ENCODE measurements around the gene CKB. TPM values are rescaled to one million over a fixed set of nuclear protein-coding genes. Genes with fewer than 3 reads are reported as not detected.
A peak's percentile ranks its signal among the peaks of the same experiment; 100 is the strongest.
"Not testable (repeated sequence)": the region's sequence is repeated elsewhere in the genome, so short reads cannot be mapped to it uniquely, and the experiment has no call there.

Gene CKB
- total RNA-seq, 2 donors from 2014 or later, result 2.6 to 9.4 TPM

DNA sequence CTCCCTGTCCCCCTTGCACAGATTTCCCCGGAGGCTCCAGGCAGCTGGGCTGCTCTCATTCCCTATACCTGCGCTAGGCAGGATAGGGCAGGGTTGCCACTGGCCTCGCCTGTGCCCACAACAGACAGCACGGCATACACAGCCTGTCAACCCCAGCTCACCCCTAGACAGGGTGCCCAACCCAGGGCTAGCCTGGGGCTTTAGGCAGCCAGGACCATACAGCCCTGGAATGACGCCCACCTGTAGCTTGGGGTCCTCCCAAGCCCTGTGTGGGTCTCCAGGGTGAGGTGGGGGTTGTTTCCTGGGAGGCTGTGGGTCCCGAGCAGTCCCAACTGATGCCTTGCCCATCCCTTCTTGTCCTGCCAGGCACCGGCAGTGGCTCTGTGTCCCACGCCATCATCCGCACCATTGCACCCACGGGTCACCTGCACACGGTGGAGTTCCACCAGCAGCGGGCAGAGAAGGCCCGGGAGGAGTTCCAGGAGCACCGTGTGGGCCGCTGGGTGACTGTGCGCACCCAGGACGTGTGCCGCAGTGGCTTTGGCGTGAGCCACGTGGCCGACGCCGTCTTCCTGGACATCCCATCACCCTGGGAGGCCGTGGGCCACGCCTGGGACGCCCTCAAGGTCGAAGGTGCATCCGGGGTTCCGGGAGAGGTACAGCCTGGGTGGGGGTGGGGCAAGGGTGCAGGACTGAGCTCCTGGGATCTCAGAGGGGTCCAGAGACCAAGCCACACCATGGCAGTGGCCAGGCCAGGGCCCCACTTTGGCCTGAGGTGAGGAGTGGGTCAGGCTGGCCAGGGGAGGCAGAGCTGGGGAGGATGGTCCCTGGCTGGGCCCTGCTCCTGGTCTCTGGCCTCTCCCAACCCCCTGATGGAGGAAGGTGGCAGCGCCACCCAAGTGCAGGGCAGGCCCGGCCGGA is 9.8 kb upstream of the CKB start:
- Mint-ChIP-seq H3K9me3 (no peaks in the 10 kb centered on the region), H3K27ac (no peak overlapping the region), H3K36me3 (peaks cover 0 to 5% of the 10 kb centered on the region in 2 donors)
- ATAC-seq (no peak), DNase-seq (ENCODE audit: low spot score in 2 of 2) (no peak)

DNA sequence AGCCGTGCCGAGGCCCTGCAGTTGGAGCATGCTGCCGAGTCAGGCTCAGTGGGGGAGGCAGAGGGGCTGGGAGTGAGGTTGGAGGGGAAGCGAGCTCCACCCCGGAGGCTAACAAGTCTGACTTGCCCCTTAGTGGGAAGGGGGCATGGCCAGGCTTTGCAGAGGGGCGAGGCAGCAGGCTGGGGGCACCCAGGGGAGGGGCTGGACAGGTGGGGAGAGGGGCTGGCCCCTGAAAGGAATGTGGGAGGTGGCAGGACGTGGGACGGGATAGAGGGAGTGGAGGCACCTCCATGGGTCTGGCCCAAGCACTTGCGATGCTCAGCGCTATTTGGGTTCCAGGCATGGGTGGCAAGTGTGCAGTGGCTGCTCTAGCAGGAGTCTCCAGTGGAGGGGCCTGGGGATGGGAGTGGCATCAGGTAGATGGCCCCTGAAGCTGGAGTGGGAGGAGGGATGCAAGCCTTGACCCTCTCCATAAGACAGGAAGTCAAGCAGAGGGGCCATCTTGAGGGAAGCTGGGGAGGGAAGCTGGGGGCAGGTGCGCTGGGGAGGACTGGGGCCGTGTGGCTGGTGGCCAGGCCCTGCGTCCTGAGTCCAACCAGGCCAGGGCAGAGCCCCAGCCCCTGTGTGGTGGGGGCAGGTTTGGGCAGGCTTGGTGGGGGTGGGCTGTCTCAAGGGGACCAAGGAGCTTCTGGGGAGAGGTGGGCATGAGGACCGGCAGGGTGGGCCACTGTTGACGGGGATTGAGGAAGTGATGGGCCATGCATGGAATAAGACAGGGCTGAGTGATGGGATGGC is 9.0 kb upstream of the CKB start:
- DNase-seq (ENCODE audit: low spot score in 2 of 2) (no peak), ATAC-seq (no peak)
- Mint-ChIP-seq H3K27ac (peak overlapping the region; percentile 84 to 91), H3K36me3 (peaks cover 0 to 5% of the 10 kb centered on the region in 2 donors), H3K9me3 (no peaks in the 10 kb centered on the region)

DNA sequence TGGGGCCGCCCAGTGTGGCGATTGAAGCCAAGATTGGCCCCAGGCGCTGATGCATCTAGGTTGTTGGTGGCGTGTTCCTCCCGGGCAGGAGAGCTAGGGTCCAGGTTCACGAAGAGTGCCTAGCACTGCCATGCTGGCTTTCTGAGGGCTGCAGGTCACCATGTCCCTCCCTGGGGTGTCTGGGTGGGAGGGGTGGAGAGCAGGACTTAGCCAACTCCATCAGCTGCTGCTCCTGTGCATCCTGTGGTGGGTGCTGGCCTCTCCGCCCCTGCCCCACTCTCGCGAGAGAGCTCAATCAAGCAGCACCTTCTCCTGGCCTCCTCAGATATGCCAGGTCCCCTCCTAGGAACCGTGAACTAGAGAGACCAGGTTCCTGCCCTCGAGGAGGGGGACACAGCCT is 8.2 kb upstream of the CKB start:
- peak overlapping the region; percentile 84 to 91 for H3K27ac Mint-ChIP-seq
- no peaks in the 10 kb centered on the region for H3K9me3 Mint-ChIP-seq
- ATAC-seq (no peak), DNase-seq (ENCODE audit: low spot score in 2 of 2) (no peak)
- peaks cover 0 to 5% of the 10 kb centered on the region in 2 donors for H3K36me3 Mint-ChIP-seq

DNA sequence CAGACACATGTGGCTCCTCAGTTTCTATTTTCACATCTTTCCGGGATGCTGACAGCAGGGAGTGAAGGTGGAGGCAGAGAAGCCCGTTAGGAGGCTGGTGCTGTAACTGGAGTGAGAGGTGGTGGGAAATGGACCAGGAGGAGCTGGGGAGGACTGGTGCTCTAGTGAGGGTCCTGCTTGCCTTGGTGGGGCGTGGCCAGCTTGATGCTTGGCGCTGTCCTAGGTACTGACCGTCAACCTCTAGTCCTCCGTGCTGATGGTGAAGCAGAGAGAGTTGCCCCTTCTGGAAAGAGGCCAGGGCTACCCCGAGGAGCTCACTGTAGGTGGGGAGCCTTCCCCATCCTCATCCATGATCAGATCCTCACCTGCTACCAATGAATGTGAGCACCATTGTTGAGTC is 7.8 kb upstream of the CKB start:
- Mint-ChIP-seq H3K36me3 (peaks cover 0 to 5% of the 10 kb centered on the region in 2 donors), H3K27ac (peak overlapping the region; percentile 91 to 97), H3K9me3 (no peaks in the 10 kb centered on the region)
- DNase-seq (ENCODE audit: low spot score in 2 of 2) (peak in 1 of 2 donors; percentile 47), ATAC-seq (no peak)

DNA sequence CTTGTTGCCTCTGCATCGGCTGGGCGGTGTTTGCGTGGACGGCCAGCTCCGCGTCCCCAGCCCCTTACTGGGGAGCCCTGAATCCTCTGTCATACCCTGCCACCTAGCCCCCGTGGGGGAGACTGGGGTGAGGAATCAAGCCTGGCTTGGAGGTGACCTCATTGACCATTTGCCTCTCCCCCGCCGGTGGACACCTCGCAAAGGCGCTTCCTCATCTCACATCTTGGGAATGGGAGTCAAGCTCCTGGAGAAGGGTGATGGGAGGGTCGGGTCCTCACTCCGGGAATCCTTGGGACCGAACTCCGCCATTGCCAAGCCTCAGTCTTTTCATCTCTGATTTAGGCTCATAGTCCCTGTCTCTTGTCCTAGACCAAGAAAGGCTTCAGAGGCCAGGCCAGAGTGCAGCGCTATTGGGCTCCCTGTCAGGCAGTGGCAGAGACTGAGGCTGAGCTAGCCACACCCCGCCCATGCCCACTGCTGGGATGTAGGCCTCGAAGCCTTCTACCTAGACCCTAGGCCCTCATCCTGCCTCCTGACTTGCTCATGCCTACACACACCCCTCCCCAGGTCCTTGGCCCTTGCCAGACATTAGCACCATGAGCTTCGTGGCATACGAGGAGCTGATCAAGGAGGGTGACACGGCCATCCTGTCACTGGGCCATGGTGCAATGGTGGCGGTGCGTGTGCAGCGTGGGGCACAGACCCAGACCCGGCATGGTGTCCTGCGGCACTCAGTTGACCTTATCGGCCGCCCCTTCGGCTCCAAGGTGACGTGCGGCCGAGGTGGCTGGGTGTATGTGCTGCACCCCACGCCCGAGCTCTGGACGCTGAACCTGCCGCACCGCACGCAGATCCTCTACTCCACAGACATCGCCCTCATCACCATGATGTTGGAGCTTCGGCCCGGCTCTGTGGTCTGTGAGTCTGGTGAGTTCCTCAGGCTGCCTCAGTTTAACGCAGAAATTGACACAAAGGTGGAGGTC is 7.0 kb upstream of the CKB start:
- ATAC-seq, result no peak
- no peaks in the 10 kb centered on the region for H3K9me3 Mint-ChIP-seq
- peak overlapping the region; percentile 91 to 97 for H3K27ac Mint-ChIP-seq
- no peak for DNase-seq (ENCODE audit: low spot score in 2 of 2)
- H3K36me3 Mint-ChIP-seq, result peaks cover 0 to 5% of the 10 kb centered on the region in 2 donors

DNA sequence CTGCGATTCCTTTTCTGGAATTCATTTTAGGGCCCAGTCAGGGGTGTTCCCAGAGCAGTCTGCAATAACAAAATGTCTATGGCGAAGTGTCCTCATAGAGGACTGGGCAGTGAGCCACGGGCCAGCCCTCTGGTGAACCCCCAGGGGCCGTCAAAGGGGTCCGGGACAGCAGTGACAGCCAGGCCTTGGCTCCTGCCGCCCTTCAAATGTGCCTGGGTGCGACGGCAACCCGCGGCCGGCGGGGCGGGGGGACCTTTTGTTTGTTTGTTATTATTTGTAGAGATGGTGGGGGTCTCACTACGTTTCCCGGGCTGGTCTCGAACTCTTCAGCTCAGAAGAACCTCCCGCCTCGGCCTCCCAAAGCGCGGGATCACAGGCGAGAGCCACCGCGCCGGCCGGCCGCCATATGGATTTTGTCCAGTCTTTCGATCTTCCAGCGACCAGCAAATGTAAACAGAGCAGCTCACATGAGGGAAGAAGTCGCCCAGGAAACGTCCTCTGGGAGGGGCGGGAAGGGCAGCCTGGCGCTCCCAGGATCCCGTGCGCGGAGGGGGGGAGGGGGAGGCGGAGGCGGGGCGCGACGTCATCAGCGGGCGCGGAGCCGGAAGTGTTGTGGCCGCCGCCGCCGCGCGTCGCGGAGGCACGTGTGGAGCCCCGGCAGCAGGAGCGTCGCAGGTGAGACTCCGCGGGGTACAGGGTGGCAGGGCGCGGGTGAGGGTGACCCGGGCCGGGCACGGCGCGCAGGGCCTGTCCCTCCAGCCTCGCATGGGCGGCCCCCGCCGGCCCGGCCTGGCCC is 6.2 kb upstream of the CKB start, which contains the start of gene TRMT61A:
Gene TRMT61A, plus strand, starts transcription at position 610 of the 796 bp plus-strand sequence. CDS start 783 bp downstream, outside the sequence.
- Mint-ChIP-seq H3K27ac (peak within 1 kb of the TSS; percentile 91 to 97), H3K9me3 (no peaks in the 10 kb centered on the region), H3K36me3 (peaks cover 0 to 5% of the 10 kb centered on the region in 2 donors)
- DNase-seq (ENCODE audit: low spot score in 2 of 2), result peak; percentile 72 to 81
- peak; percentile 72 to 80 for ATAC-seq

DNA sequence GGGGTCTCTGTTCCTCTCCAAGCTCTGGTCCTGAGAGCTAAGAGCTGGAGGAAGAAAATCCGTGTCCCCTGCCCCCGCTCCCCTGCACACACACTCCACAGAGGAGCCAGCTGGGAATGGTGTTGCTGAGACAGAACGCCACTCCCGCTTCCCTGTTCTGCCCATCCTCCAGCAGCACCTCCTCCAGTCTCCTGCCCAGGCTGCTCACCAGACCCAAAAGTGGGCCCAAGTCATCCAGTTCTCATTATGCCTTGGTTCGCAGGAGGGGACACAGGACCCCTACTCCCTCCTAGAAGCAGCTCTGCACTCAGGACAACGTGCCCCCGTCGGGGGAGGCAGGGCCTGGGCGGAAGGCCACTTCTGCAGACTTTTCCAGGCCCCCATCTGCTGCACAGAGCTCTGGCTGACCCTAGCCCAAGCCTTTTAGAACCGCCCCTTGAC is 5.5 kb upstream of the CKB start:
- Mint-ChIP-seq H3K36me3 (peaks cover 0 to 5% of the 10 kb centered on the region in 2 donors), H3K9me3 (no peaks in the 10 kb centered on the region), H3K27ac (peak overlapping the region in 1 of 2 donors; percentile 91)
- DNase-seq (ENCODE audit: low spot score in 2 of 2) (no peak), ATAC-seq (no peak)

DNA sequence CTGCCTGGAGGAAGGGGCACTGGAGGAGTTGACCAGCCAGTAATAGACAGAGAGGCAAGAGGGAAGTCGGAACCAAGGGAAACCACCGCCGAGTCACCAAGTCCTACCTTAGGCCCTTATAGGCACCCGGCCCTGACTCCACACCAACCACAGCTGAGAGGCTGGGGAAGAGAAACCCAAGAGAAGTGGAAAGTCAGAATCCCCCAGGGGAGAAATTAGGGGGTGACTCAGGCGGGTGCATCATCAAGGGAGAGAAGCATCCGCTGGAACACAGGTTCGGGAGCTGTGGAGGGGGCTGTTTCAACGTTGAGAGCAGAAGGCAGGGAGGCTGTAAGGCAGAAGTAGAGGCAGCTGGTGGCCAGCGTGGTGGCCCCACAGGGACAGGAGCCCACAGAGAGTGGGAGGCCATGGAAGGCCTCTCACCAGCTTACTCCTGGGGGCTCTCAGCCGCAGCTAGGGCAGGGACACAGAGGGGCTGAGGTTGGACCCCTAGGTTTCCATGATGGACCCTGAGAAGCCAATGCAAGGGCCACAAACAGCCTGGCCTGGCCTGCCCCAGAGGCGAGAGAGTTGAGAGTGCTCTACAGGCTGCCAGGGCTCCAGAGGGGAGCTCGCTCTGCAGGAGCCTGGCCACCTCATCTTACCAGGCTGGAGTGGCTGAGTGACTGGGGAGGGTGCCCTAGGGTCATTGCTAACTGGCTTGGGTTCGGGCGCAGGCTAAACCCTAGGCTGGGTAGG is 4.9 kb upstream of the CKB start:
- Mint-ChIP-seq H3K9me3 (no peaks in the 10 kb centered on the region), H3K36me3 (peaks cover 0 to 5% of the 10 kb centered on the region in 2 donors), H3K27ac (peak overlapping the region in 1 of 2 donors; percentile 80)
- DNase-seq (ENCODE audit: low spot score in 2 of 2), result peak in 1 of 2 donors; percentile 72
- ATAC-seq, result peak; percentile 28 to 85

DNA sequence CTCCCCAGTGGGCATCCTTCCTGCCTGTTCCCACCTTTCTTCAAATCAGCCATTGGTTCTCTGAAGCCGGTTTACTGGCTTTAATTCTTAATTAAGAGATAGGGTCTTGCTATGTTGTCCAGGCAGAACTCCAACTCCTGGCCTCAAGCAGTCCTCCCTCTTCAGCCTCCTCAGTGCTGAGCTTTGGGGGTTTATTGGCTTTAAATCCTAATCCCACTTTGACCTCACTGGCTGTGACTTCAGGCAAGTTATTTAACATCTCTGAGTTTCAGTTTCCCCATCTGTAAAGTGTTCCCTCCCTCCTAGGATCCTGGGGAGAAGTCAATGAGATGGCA is 4.3 kb upstream of the CKB start:
- Mint-ChIP-seq H3K9me3 (no peaks in the 10 kb centered on the region), H3K27ac (peak overlapping the region in 1 of 2 donors; percentile 80), H3K36me3 (peaks cover 0 to 5% of the 10 kb centered on the region in 2 donors)
- DNase-seq (ENCODE audit: low spot score in 2 of 2) (no peak), ATAC-seq (no peak)

DNA sequence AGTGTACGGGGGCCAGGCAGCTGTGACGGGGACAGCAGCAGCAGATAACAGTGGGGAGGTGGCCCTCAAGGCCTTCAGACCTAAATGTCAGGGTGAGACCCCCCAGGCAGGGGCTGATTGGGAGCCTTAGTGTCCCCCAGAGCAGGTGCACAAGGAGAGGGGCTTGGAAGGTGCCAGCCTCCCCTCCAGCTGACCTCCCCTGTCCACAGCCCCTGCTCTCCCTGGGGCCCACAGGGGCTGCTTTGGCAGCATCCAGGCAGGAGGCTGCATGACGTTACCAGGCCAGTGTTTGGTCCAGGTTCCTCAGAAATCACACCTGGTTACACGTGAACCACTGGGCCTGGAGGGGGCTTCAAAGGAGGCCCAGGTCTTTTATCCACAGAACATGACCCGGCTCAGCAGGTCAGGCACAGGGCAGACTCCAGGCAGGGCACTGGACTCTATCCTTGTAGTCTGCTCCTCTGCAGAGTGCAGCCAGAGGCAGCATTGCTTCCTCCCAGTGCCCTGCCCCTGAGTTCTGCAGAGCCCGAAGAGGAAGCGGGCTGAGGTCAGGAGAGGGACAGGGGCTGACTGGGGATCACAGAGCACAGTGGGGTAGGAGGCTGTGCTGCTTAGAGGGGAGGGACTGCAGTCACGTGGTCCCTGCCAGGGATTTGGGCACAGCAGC is 3.8 kb upstream of the CKB start:
- H3K36me3 Mint-ChIP-seq, result peaks cover 0 to 5% of the 10 kb centered on the region in 2 donors
- no peak for ATAC-seq
- H3K9me3 Mint-ChIP-seq, result no peaks in the 10 kb centered on the region
- H3K27ac Mint-ChIP-seq, result no peak overlapping the region
- DNase-seq (ENCODE audit: low spot score in 2 of 2), result no peak

DNA sequence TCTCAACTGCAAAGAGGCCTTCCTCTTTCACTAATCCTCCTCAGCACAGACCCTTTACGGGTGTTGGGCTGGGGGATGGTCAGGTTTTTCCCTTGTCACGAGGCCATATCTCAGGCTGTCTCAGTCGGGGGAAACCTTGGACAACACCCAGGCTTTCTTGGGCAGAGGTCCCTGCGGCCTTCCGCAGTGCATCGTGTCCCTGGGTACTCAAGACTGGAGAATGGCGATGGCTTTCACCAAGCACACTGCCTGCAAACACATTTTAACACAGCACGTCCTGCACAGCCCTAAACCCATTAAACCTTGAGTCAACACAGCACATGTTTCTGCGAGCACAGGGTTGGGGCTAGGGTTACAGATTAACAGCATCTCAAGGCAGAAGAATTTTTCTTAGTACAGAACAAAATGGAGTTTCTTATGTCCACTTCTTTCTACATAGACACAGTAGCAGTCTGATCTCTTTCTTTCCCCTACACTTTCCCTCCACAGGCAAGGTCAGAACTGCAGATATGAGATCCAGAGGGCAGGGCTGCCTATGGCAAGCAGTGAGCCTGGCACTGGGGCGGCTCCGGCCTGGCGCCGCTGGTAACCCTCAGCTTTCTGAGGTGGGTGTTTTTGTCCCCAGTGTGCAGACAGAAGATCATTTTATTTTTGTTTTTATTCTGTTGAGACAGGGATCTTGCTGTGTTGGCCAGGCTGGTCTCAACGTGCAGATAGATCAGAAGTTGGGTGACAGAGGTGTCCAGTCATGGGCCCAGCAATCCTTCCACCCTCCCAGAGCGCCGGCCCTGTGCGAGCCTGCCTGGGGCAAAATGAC is 3.0 kb upstream of the CKB start:
- not testable (repeated sequence) for H3K27ac Mint-ChIP-seq; DNase-seq (ENCODE audit: low spot score in 2 of 2); H3K9me3 Mint-ChIP-seq; ATAC-seq; H3K36me3 Mint-ChIP-seq

DNA sequence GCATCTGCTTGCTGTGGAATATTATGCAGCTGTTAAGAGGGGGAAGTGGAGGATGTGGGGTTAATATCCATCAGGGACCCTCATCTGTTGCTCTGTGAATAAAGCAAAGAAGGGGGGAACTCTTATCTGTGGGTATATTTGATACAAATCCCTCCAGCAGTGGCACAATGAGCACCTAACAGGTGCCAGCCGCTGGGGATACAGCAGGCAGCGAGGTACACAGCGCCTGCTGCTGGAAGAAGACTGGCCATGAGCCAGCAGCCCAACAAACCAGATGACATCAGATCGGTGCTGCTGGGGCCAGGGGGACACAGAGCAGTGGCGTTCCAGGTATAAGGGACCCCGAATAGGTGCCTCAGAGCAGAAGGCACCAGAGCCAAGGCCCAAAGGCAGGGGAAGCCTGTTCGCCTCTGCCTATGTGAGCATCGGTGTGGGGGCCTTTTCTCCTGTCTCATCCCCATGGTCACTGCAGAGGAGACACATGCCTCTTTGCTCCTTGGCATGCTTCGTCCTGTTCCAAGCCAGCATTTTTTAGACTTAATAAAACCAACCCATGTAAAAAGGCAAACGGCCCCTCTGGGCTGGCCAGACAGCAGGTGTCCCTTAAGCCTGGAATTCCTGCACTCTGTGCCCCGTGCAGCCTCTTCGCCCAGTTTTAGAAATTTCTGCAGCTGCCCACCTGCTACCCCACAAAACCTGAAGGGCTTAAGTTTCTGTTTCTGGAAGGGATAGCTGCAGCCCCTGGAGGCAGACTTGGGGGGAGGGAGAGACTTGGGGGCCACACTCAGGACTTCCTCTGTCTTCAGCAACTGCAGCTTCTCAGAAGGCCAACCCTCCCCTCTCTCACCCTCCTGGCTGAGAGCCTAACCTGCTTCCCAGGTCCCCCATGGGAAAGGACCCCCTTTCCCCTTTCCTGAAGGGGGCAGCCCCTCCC is 1.6 kb upstream of the CKB start:
- DNase-seq (ENCODE audit: low spot score in 2 of 2) (no peak), ATAC-seq (no peak)
- no peaks in the 10 kb centered on the region for H3K9me3 Mint-ChIP-seq
- no peak overlapping the region for H3K27ac Mint-ChIP-seq
- H3K36me3 Mint-ChIP-seq, result peaks cover 0 to under 1% of the 10 kb centered on the region in 2 donors

DNA sequence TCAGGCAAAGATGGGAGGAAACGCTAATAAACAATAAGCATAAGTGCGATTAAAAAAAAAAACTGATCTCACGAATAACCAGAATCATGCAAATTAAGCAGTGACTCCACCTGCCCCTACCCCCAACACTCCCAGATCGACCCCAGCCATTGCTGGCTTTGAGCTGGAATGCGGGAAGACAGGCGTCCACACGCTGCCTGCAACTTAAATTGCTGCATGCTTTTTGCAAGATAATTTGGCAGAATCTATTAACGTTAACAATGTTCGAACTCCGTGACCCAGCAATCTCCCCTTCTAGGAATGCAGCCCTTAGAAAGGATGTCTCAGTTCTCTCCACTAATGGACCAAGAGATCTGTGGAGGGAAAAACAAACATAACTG is 935 bp upstream of the CKB start:
- no peaks in the 10 kb centered on the region for H3K36me3 Mint-ChIP-seq
- ATAC-seq, result no peak
- no peaks in the 10 kb centered on the region for H3K9me3 Mint-ChIP-seq
- no peak for DNase-seq (ENCODE audit: low spot score in 2 of 2)
- H3K27ac Mint-ChIP-seq, result no peak overlapping the region
